ENCODE measurements around the gene BCAS1. TPM values are rescaled to one million over a fixed set of nuclear protein-coding genes. Genes with fewer than 3 reads are reported as not detected.

The BCAS1 gene
- total and polyA plus RNA-seq, 2 donors (not counting 1 experiment from before 2014, with no cell fraction given), result 0.97 to 1.1 TPM

- Histone ChIP-seq H3K27ac (ENCODE audit: low read length in 2 of 2) (no peak overlapping the region), H3K79me2 (ENCODE audit: control insufficient read depth, insufficient read depth, low read length) (no peaks in the 10 kb centered on the region), H3K36me3 (replicated peaks in 1 of 2; ENCODE audit: control extremely low read depth in 1 of 2, control insufficient read depth in 1 of 2, extremely low read depth in 1 of 2, insufficient read depth in 2 of 2, low read length in 1 of 2) (no peaks in the 10 kb centered on the region), H4K20me1 (ENCODE audit: control insufficient read depth, insufficient read depth, low read length, poor library complexity, severe bottlenecking) (no peaks in the 10 kb centered on the region), H3K4me2 (replicated peaks; ENCODE audit: low read depth, low read length, poor library complexity, severe bottlenecking) (no peak overlapping the region), H3K9ac (ENCODE audit: low read length) (no peak overlapping the region), H3K4me1 (ENCODE audit: control insufficient read depth in 2 of 2, insufficient read depth in 2 of 2, low read length in 2 of 2) (no peaks in the 10 kb centered on the region), H3K27me3 (replicated peaks in 1 of 4; ENCODE audit: control extremely low read depth in 1 of 4, control insufficient read depth in 3 of 4, insufficient read depth in 4 of 4, low read length in 3 of 4) (peaks cover 0 to 4% (median 0%) of the 10 kb centered on the region in 4 experiments), H3K9me3 (ENCODE audit: control extremely low read depth in 1 of 3, control insufficient read depth in 2 of 3, insufficient read depth in 1 of 3, low read length in 2 of 3) (no peaks in the 10 kb centered on the region), H3K4me3 (ENCODE audit: control extremely low read depth in 1 of 5, extremely low read depth in 1 of 5, insufficient read depth in 1 of 5, low read depth in 2 of 5, low read length in 4 of 5) (no peak overlapping the region), H2AFZ (ENCODE audit: insufficient read depth, low read depth, low read length, poor library complexity, severe bottlenecking) (no peak overlapping the region)
- TF ChIP-seq EZH2 (IDR thresholded peaks at IDR 0.05; ENCODE audit: borderline replicate concordance, insufficient read depth, low read depth, low read length, poor library complexity, severe bottlenecking) (no peak), CTCF (IDR thresholded peaks at IDR 0.05) (no peak)
- no peak overlapping the region for H3K27ac Mint-ChIP-seq
- DNase-seq (no peak), ATAC-seq (ENCODE audit: low read depth) (no peak)
- H3K4me1 Mint-ChIP-seq, result peaks cover 2% of the 10 kb centered on the region
- intact Hi-C loops (cut with micrococcal nuclease), result no loop called here
- WGBS (ENCODE audit: insufficient coverage), result 60% methylated on average over 1 of the region's 9 CpGs
- ChIA-PET POLR2A (no interaction called here), CTCF (interaction anchor here (1.2 kb wide), 1 partner anchor 99 kb away, joined by 3 read pairs; no protein-coding TSS in a partner anchor)
- H3K27me3 Mint-ChIP-seq, result peaks cover 31% of the 10 kb centered on the region
- no peak overlapping the region for H3K4me3 Mint-ChIP-seq
- H3K9me3 Mint-ChIP-seq (ENCODE audit: insufficient read depth), result no peaks in the 10 kb centered on the region
These were observed 106.8 kb downstream of the BCAS1 start for GRCh38 chr20:53963635-53964034.

GRCh38 chr20:53962388-53962787 is 108.0 kb downstream of the BCAS1 start:
- H3K9me3 Mint-ChIP-seq (ENCODE audit: insufficient read depth), result no peaks in the 10 kb centered on the region
- Histone ChIP-seq H3K9ac (ENCODE audit: low read length) (no peak overlapping the region), H3K9me3 (ENCODE audit: control extremely low read depth in 1 of 3, control insufficient read depth in 2 of 3, insufficient read depth in 1 of 3, low read length in 2 of 3) (no peaks in the 10 kb centered on the region), H3K4me2 (replicated peaks; ENCODE audit: low read depth, low read length, poor library complexity, severe bottlenecking) (no peak overlapping the region), H3K27me3 (replicated peaks in 1 of 4; ENCODE audit: control extremely low read depth in 1 of 4, control insufficient read depth in 3 of 4, insufficient read depth in 4 of 4, low read length in 3 of 4) (peaks cover 0 to 4% (median 0%) of the 10 kb centered on the region in 4 experiments), H3K4me3 (ENCODE audit: control extremely low read depth in 1 of 5, extremely low read depth in 1 of 5, insufficient read depth in 1 of 5, low read depth in 2 of 5, low read length in 4 of 5) (no peak overlapping the region), H3K27ac (ENCODE audit: low read length in 2 of 2) (no peak overlapping the region), H3K4me1 (ENCODE audit: control insufficient read depth in 2 of 2, insufficient read depth in 2 of 2, low read length in 2 of 2) (no peaks in the 10 kb centered on the region), H3K36me3 (replicated peaks in 1 of 2; ENCODE audit: control extremely low read depth in 1 of 2, control insufficient read depth in 1 of 2, extremely low read depth in 1 of 2, insufficient read depth in 2 of 2, low read length in 1 of 2) (no peaks in the 10 kb centered on the region), H2AFZ (ENCODE audit: insufficient read depth, low read depth, low read length, poor library complexity, severe bottlenecking) (no peak overlapping the region), H3K79me2 (ENCODE audit: control insufficient read depth, insufficient read depth, low read length) (no peaks in the 10 kb centered on the region), H4K20me1 (ENCODE audit: control insufficient read depth, insufficient read depth, low read length, poor library complexity, severe bottlenecking) (no peaks in the 10 kb centered on the region)
- DNase-seq (no peak), ATAC-seq (ENCODE audit: low read depth) (no peak)
- H3K4me3 Mint-ChIP-seq, result no peak overlapping the region
- H3K4me1 Mint-ChIP-seq, result peaks cover 2% of the 10 kb centered on the region
- H3K27me3 Mint-ChIP-seq, result peaks cover 29% of the 10 kb centered on the region
- ChIA-PET CTCF (no interaction called here), POLR2A (no interaction called here)
- H3K27ac Mint-ChIP-seq, result no peak overlapping the region
- TF ChIP-seq CTCF (IDR thresholded peaks at IDR 0.05), result no peak
- TF ChIP-seq EZH2 (IDR thresholded peaks at IDR 0.05; ENCODE audit: borderline replicate concordance, insufficient read depth, low read depth, low read length, poor library complexity, severe bottlenecking), result no peak
- no CpG with 5 or more reads among the region's 3 CpGs for whole genome bisulfite sequencing (ENCODE audit: insufficient coverage)
- intact Hi-C loops (cut with micrococcal nuclease), result no loop called here

Measured in B cell (primary cell).